ENCODE measurements around the gene DCAF5.

The DCAF5 gene

GRCh38 chr14:69161590-69161989 is 8.7 kb upstream of the DCAF5 start:
- no peaks in the 10 kb centered on the region for H3K4me1 ChIP-seq (ENCODE audit: low read length)
- no peak overlapping the region for H3K27ac ChIP-seq (ENCODE audit: low read length)
- peaks cover 10% of the 10 kb centered on the region; the same call in 1 of the 2 replicates for H3K27me3 ChIP-seq (ENCODE audit: low read depth, low read length)
- H3K4me3 ChIP-seq (ENCODE audit: low read length) = no peak overlapping the region
- TF ChIP-seq CTCF (IDR thresholded peaks at IDR 0.05; ENCODE audit: low read depth, low read length) (no peak), EZH2phosphoT487 (IDR thresholded peaks at IDR 0.05; ENCODE audit: low read depth) (no peak)
- H3K9me3 ChIP-seq (ENCODE audit: insufficient read depth, low read length) = no peaks in the 10 kb centered on the region
- H3K79me2 ChIP-seq (ENCODE audit: low read length) = no peaks in the 10 kb centered on the region
- no peak overlapping the region for H3K9ac ChIP-seq (ENCODE audit: low read length)
- no peaks in the 10 kb centered on the region for H3K36me3 ChIP-seq (replicated peaks; ENCODE audit: low read depth, low read length)
- no peaks in the 10 kb centered on the region for H4K20me1 ChIP-seq (ENCODE audit: insufficient read depth, low read length)
- H2AFZ ChIP-seq (ENCODE audit: low read depth, low read length) = no peak overlapping the region
- H3K4me2 ChIP-seq (ENCODE audit: low read length) = no peak overlapping the region

GRCh38 chr14:69156224-69156623 is 3.3 kb upstream of the DCAF5 start:
- H3K9ac ChIP-seq (ENCODE audit: low read length) = no peak overlapping the region
- H3K4me3 ChIP-seq (ENCODE audit: low read length) = no peak overlapping the region
- no peaks in the 10 kb centered on the region for H3K9me3 ChIP-seq (ENCODE audit: insufficient read depth, low read length)
- H3K4me2 ChIP-seq (ENCODE audit: low read length) = no peak overlapping the region
- H3K36me3 ChIP-seq (replicated peaks; ENCODE audit: low read depth, low read length) = no peaks in the 10 kb centered on the region
- peaks cover 14% of the 10 kb centered on the region; the same call in 1 of the 2 replicates for H3K27me3 ChIP-seq (ENCODE audit: low read depth, low read length)
- no peak overlapping the region for H2AFZ ChIP-seq (ENCODE audit: low read depth, low read length)
- no peak overlapping the region for H3K27ac ChIP-seq (ENCODE audit: low read length)
- peaks cover 8% of the 10 kb centered on the region for H3K4me1 ChIP-seq (ENCODE audit: low read length)
- H3K79me2 ChIP-seq (ENCODE audit: low read length) = peaks cover 12% of the 10 kb centered on the region
- peaks cover 1% of the 10 kb centered on the region; the same call in 1 of the 2 replicates for H4K20me1 ChIP-seq (ENCODE audit: insufficient read depth, low read length)
- TF ChIP-seq CTCF (IDR thresholded peaks at IDR 0.05; ENCODE audit: low read depth, low read length) (no peak), EZH2phosphoT487 (IDR thresholded peaks at IDR 0.05; ENCODE audit: low read depth) (no peak)

- TF ChIP-seq EZH2phosphoT487 (IDR thresholded peaks at IDR 0.05; ENCODE audit: low read depth) (no peak), CTCF (IDR thresholded peaks at IDR 0.05; ENCODE audit: low read depth, low read length) (no peak)
- Histone ChIP-seq H2AFZ (ENCODE audit: low read depth, low read length) (no peak overlapping the region), H3K27ac (ENCODE audit: low read length) (no peak overlapping the region), H3K79me2 (ENCODE audit: low read length) (peaks cover 26% of the 10 kb centered on the region), H3K36me3 (replicated peaks; ENCODE audit: low read depth, low read length) (no peaks in the 10 kb centered on the region), H4K20me1 (ENCODE audit: insufficient read depth, low read length) (peaks cover 10% of the 10 kb centered on the region), H3K9ac (ENCODE audit: low read length) (no peak overlapping the region), H3K4me3 (ENCODE audit: low read length) (no peak overlapping the region), H3K4me1 (ENCODE audit: low read length) (peaks cover 13% of the 10 kb centered on the region), H3K9me3 (ENCODE audit: insufficient read depth, low read length) (no peaks in the 10 kb centered on the region), H3K4me2 (ENCODE audit: low read length) (0 out of 2 replicates have a peak overlapping the region, but pooled peaks have one; percentile 95), H3K27me3 (ENCODE audit: low read depth, low read length) (peaks cover 10% of the 10 kb centered on the region; the same call in 1 of the 2 replicates)
Observed at GRCh38 chr14:69154779-69155178, 1.9 kb upstream of the DCAF5 start.

- Histone ChIP-seq H3K27ac (ENCODE audit: low read length) (no peak overlapping the region), H3K36me3 (replicated peaks; ENCODE audit: low read depth, low read length) (peaks cover 5% of the 10 kb centered on the region), H3K9me3 (ENCODE audit: insufficient read depth, low read length) (no peaks in the 10 kb centered on the region), H2AFZ (ENCODE audit: low read depth, low read length) (peak overlapping the region; percentile 72), H3K4me3 (ENCODE audit: low read length) (peak overlapping the region; percentile 96), H4K20me1 (ENCODE audit: insufficient read depth, low read length) (peaks cover 14% of the 10 kb centered on the region), H3K79me2 (ENCODE audit: low read length) (peaks cover 35% of the 10 kb centered on the region), H3K9ac (ENCODE audit: low read length) (peak overlapping the region; percentile 95), H3K4me2 (ENCODE audit: low read length) (peak overlapping the region; percentile 95), H3K4me1 (ENCODE audit: low read length) (peaks cover 13% of the 10 kb centered on the region), H3K27me3 (ENCODE audit: low read depth, low read length) (peaks cover 4% of the 10 kb centered on the region; the same call in 1 of the 2 replicates)
- TF ChIP-seq EZH2phosphoT487 (IDR thresholded peaks at IDR 0.05; ENCODE audit: low read depth) = no peak
- no peak for TF ChIP-seq CTCF (IDR thresholded peaks at IDR 0.05; ENCODE audit: low read depth, low read length)
Observed at GRCh38 chr14:69153873-69154270, 953 bp upstream of the DCAF5 start.
